ENCODE results near the gene UNC119B.

Gene UNC119B

DNA sequence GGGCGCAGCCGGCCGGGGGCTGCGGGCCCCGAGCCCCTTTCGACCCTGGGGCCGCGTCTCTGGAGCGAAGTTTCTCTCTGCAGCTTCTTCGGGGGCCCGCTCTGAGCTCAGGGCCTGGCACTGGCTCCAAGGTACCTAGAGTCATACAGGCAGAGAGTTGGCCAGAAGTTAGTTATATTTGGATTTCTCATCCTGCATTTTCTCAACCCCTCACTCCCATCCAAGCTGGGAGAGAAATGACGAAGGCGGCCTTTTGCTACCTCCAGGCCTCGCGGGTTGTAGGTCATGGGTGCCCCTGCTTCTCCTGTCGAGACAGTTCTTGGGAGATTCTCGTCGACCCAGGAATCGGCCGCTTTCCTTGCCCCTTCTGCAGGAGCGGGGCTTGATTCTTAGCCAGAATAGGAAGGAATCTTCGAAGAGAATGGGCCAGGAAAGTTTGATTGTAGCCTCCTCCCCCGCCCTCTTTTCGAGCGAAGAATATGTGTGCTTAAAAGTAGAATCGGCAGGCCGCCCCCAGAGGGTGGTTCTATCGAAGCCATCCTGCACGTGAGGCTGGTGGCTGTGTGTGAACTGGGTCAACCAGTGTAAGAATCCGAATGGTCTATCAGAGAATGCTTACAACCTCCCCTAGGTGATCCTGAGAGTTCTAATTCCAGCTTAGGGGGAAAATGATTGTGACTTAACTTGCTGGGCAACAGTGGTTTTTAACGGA is 22.5 kb upstream of the UNC119B start:
- DNase-seq (ENCODE audit: low spot score) = peak; percentile 39
- TF ChIP-seq, protein P1, sequence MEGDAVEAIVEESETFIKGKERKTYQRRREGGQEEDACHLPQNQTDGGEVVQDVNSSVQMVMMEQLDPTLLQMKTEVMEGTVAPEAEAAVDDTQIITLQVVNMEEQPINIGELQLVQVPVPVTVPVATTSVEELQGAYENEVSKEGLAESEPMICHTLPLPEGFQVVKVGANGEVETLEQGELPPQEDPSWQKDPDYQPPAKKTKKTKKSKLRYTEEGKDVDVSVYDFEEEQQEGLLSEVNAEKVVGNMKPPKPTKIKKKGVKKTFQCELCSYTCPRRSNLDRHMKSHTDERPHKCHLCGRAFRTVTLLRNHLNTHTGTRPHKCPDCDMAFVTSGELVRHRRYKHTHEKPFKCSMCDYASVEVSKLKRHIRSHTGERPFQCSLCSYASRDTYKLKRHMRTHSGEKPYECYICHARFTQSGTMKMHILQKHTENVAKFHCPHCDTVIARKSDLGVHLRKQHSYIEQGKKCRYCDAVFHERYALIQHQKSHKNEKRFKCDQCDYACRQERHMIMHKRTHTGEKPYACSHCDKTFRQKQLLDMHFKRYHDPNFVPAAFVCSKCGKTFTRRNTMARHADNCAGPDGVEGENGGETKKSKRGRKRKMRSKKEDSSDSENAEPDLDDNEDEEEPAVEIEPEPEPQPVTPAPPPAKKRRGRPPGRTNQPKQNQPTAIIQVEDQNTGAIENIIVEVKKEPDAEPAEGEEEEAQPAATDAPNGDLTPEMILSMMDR (conservative IDR thresholded peaks at IDR 0.05; ENCODE audit: low read depth) = no peak
- H3K27ac ChIP-seq = peak overlapping the region; percentile 94
- CTCF ChIA-PET = interaction anchor here (0.7 kb wide), 1 partner anchor 13 kb away, joined by 3 read pairs; no protein-coding TSS in a partner anchor
- POLR2A ChIA-PET (ENCODE audit: low non-redundant PET) = no interaction called here

DNA sequence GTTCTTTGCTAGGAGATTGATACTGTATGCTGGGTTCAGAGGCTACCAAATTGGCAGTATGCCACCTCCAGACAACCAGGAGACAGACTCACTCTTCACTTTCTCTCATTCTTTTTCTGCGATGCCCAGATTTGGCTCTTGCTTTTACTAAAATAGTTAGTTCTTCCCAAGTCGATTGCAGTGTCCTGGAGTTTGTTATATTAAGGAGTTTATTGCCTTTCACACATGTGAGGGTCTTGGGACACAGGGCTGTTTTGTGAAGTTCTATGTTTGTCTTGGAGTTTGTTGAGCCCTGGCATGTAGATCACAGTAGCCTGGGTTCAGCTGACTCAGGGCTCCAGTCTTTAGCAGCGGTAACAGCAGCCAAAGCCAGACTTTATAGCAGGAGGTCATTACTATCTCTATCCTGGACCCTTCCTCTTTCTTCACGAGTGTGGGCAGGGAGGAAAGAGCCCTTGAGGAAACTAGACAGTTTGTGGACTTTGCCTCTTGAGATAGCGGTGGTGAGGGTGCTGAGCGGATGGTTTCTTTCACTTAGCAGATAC is 21.7 kb upstream of the UNC119B start:
- POLR2A ChIA-PET (ENCODE audit: low non-redundant PET) = no interaction called here
- TF ChIP-seq, protein P1 (conservative IDR thresholded peaks at IDR 0.05; ENCODE audit: low read depth) = no peak
- DNase-seq (ENCODE audit: low spot score) = no peak
- CTCF ChIA-PET = interaction anchor here (0.7 kb wide), 1 partner anchor 12 kb away, joined by 3 read pairs; no protein-coding TSS in a partner anchor
- no peak overlapping the region for H3K27ac ChIP-seq

DNA sequence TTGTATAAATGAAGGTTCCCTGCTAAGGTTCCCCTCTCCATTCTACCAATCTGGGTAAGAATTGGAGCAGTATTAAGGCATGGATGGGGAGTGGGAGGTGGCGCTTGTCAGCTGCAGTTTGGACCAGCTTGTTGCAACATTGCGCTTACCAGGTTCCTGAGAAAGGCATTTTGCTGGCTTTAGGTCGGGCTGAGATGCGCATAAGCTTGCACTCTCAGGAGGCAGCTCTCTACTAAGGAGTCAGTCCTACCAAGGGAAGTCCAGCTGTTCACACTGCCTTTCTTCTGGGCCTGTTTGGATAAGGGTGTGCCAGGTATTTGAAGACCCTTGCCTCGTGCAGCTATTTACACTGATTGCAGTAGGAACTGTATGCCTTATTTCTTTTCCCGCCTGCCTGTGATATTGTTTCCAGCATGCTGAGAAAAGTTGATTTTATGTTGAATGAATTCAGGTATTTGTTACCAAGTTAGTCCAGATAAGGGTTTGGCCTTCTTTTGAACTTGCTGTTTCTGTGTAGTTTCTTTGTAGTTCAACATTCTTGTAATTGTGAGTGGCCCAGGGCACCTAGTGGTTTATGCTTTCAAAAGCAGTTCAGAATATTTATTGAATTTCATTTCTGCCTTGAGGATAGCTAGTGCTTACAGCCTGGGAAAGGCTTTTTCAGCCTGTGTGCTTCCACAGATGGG is 20.7 kb upstream of the UNC119B start:
- ChIA-PET CTCF (no interaction called here), POLR2A (ENCODE audit: low non-redundant PET) (no interaction called here)
- TF ChIP-seq, protein P1 (conservative IDR thresholded peaks at IDR 0.05; ENCODE audit: low read depth) = no peak
- no peak overlapping the region for H3K27ac ChIP-seq
- DNase-seq (ENCODE audit: low spot score) = no peak

DNA sequence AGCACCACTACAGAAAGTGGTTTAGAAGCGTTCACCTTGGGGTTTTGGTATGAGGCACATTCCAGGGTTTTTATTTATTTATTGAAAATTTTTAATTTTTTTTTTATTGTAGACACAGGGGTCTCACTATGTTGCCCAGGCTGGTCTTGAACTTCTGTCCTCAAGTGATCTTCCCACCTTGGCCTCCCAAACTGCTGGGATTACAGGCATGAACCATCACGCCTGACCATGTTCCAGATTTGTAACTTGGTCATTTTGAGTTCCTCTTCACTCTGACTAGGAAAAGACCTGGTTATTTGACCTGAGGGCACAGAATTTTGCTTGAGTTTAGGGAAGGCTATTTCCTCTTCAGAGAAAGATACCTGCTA is 20.2 kb upstream of the UNC119B start:
- ChIA-PET CTCF (no interaction called here), POLR2A (ENCODE audit: low non-redundant PET) (no interaction called here)
- no peak overlapping the region for H3K27ac ChIP-seq
- TF ChIP-seq, protein P1 (conservative IDR thresholded peaks at IDR 0.05; ENCODE audit: low read depth) = no peak
- DNase-seq (ENCODE audit: low spot score) = no peak

DNA sequence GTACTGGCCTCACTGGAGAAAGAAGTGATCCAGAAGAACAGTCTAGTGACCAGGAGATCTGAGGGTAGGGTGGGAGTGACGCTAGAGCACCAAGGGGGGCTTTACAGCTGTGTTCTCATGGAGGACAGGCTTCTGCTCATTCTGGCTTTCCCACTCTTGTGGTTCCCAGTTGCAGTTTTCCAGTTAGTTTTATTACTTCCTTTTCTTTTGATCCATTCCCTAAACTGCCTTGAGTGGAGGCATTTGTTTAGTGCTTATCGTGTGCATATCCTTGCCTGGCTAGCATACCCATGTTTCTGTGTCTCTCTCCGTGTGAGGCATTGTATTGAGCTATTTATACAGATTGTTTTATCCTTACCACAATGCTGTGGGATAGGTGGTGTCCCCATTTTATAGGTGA is 19.3 kb upstream of the UNC119B start:
- ChIA-PET POLR2A (ENCODE audit: low non-redundant PET) (no interaction called here), CTCF (no interaction called here)
- H3K27ac ChIP-seq = no peak overlapping the region

DNA sequence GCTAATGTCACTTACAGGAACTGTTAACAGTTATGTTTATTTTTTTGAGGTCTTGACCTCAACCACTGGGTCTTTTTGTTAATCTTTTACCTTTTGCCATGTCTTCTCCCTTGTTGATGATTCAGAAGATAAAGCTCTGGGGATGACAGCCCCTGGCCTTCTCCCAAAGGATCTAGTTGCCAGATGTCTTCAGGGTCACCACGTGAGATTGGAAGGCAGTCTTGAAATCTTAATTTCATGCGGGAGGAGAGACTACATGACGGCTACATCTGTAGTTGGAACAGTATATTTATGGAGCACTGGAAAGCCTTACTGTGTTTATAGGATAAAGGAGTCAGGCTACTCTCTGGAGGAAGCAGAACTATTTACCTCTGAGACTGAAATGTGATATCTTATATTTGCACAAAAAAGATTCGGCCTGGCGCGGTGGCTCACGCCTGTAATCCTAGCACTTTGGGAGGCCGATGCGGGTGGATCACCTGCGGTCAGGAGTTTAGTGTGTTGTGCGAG is 17.7 kb upstream of the UNC119B start:
- DNase-seq (ENCODE audit: low spot score) = no peak
- TF ChIP-seq, protein P1 (conservative IDR thresholded peaks at IDR 0.05; ENCODE audit: low read depth) = no peak
- ChIA-PET CTCF (no interaction called here), POLR2A (ENCODE audit: low non-redundant PET) (no interaction called here)
- H3K27ac ChIP-seq = no peak overlapping the region

More for the DNA sequence above, 19.3 kb upstream of the UNC119B start:
- TF ChIP-seq, protein P1 (conservative IDR thresholded peaks at IDR 0.05; ENCODE audit: low read depth) = no peak
- no peak for DNase-seq (ENCODE audit: low spot score)

Data from RWPE1 (cell line).